Measurements from ENCODE around the gene GMDS. TPM values are rescaled to one million over a fixed set of nuclear protein-coding genes. Genes with fewer than 3 reads are reported as not detected.
"Not testable (repeated sequence)": the region's sequence is repeated elsewhere in the genome, so short reads cannot be mapped to it uniquely, and the experiment has no call there.

GMDS gene
- total RNA-seq, 2 experiments from 2014 or later, result 29.2 to 34.3 TPM

DNA sequence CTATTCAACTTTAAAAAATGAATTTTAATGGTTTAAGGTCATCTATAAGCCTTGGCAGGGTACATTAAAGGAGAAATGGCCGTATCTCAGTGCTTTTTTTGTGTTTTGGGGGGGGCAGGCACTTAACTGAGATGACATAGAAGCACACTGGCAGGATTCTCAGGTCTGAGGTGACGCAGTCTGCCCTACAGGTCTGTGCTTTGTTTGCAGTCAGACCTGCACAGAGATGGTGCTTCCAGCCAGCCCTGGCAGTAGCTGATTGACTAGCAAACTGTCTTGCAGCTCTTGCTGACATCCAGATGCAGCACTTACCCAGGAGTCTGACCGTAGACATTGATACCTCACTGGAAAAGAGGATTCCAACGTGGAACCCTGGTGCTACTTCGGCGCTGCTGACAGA, 386.5 kb downstream of the GMDS start:
- ATAC-seq (ENCODE audit: low read depth) (no peak), DNase-seq (no peak)
- no peaks in the 10 kb centered on the region for H3K27me3 Mint-ChIP-seq
- H3K4me3 Mint-ChIP-seq, result no peak overlapping the region
- H3K9me3 Mint-ChIP-seq, result no peaks in the 10 kb centered on the region
- no peak overlapping the region for H3K27ac Mint-ChIP-seq
- no peaks in the 10 kb centered on the region for H3K36me3 Mint-ChIP-seq
- peaks cover 1% of the 10 kb centered on the region for H3K4me1 Mint-ChIP-seq
- POLR2A ChIA-PET, result no interaction called here

DNA sequence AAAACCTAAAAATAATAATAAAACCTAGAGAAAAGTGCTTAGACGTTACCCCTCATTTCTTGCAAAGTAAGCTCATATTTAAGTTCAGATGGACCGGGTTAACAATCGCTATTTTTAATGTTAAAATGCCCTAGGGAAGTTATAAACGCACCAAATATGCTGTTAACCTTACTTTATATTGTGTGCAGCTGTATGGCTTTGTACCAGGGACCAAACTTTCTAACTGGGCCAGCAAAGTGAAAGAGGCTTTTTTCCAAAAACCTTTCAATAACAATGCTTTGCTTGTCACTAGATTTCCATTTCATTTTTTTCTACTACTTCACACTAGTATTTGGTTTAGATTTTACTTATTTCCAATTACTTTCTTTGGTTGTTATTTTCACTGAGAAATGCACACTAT, 387.2 kb downstream of the GMDS start:
- ATAC-seq (ENCODE audit: low read depth) (no peak), DNase-seq (no peak)
- H3K27me3 Mint-ChIP-seq, result no peaks in the 10 kb centered on the region
- no peaks in the 10 kb centered on the region for H3K9me3 Mint-ChIP-seq
- H3K4me1 Mint-ChIP-seq, result peaks cover 1% of the 10 kb centered on the region
- H3K36me3 Mint-ChIP-seq, result no peaks in the 10 kb centered on the region
- H3K4me3 Mint-ChIP-seq, result no peak overlapping the region
- POLR2A ChIA-PET, result no interaction called here
- no peak overlapping the region for H3K27ac Mint-ChIP-seq

DNA sequence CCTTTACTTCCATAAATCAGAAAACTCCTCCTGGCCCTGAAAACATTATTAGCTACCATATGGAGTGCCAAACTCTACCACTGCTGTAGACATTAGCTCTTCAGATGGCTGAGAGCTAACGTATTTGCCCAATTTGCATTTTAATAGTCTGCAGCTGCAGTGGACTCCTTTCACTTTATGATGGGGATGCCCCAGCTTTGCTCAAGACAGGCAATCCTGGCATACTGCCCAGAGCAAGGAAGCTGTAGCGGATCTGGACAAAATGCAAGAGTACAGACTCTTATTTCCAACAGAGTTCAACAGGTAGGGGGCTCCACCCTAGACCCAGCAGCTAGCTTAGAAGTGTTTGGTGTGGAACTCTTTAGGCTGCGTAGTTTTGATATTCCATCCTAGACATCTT, 389.0 kb downstream of the GMDS start:
- Mint-ChIP-seq H3K9me3 (no peaks in the 10 kb centered on the region), H3K4me1 (peaks cover 1% of the 10 kb centered on the region), H3K27me3 (no peaks in the 10 kb centered on the region), H3K27ac (no peak overlapping the region), H3K4me3 (no peak overlapping the region), H3K36me3 (peaks cover 2% of the 10 kb centered on the region)
- DNase-seq (no peak), ATAC-seq (ENCODE audit: low read depth) (no peak)
- POLR2A ChIA-PET, result no interaction called here

DNA sequence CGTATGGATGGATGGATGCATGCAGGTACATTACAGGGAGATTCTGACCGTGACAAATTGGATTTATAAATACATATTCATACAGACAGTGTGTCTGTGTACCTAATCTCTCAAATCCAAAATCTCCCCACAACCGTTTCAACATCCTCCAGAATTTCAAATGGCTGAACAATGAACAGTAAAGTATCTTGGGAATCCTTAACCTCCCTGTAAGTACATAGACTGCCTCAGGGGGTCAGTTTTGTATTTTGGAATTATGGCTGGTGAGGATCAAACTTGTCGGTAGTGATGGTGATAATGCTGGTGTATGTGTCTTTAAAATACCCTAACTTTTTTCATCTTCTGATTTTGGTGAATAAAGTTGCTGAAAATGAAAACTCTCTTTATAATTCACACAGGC, 389.5 kb downstream of the GMDS start:
- ATAC-seq (ENCODE audit: low read depth) (no peak), DNase-seq (no peak)
- Mint-ChIP-seq H3K4me1 (peaks cover 1% of the 10 kb centered on the region), H3K9me3 (no peaks in the 10 kb centered on the region), H3K27ac (no peak overlapping the region), H3K27me3 (no peaks in the 10 kb centered on the region), H3K4me3 (no peak overlapping the region), H3K36me3 (peaks cover 2% of the 10 kb centered on the region)
- POLR2A ChIA-PET, result no interaction called here

GRCh38 chr6:1854296-1854695, 391.1 kb downstream of the GMDS start:
- peaks cover 1% of the 10 kb centered on the region for H3K4me1 Mint-ChIP-seq
- DNase-seq (no peak), ATAC-seq (ENCODE audit: low read depth) (no peak)
- peaks cover 2% of the 10 kb centered on the region for H3K36me3 Mint-ChIP-seq
- no peak overlapping the region for H3K4me3 Mint-ChIP-seq
- no peaks in the 10 kb centered on the region for H3K27me3 Mint-ChIP-seq
- H3K9me3 Mint-ChIP-seq, result no peaks in the 10 kb centered on the region
- H3K27ac Mint-ChIP-seq, result no peak overlapping the region
- POLR2A ChIA-PET, result no interaction called here

- Mint-ChIP-seq H3K27me3 (no peaks in the 10 kb centered on the region), H3K4me3 (no peak overlapping the region), H3K9me3 (no peaks in the 10 kb centered on the region), H3K27ac (no peak overlapping the region), H3K36me3 (peaks cover 2% of the 10 kb centered on the region), H3K4me1 (peaks cover 2% of the 10 kb centered on the region)
- POLR2A ChIA-PET, result no interaction called here
- DNase-seq (no peak), ATAC-seq (ENCODE audit: low read depth) (no peak)
These were observed 391.6 kb downstream of the GMDS start for GRCh38 chr6:1853761-1854160.

GRCh38 chr6:1851681-1852456, 393.5 kb downstream of the GMDS start:
- Mint-ChIP-seq H3K9me3 (no peaks in the 10 kb centered on the region), H3K4me1 (peaks cover 4% of the 10 kb centered on the region), H3K4me3 (no peak overlapping the region), H3K27ac (no peak overlapping the region), H3K27me3 (no peaks in the 10 kb centered on the region), H3K36me3 (peaks cover 2% of the 10 kb centered on the region)
- DNase-seq, result no peak
- no peak for ATAC-seq (ENCODE audit: low read depth)
- POLR2A ChIA-PET, result no interaction called here

DNA sequence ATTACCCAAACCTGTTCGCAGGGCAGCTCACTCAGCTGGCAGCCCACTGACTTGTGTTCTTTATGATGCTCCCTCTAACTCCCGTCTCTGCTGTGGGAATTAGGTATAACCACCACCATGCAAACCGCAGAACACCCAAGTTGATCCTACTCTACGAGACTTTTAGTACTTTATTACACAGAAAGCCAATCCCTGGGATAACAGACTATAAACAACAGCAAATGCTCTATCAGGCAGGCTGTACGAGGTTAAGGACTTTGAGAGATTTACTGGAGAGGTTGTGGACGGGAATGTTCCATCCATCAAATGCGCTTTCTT, 394.6 kb downstream of the GMDS start:
- Mint-ChIP-seq H3K27ac (no peak overlapping the region), H3K36me3 (peaks cover 2% of the 10 kb centered on the region), H3K9me3 (no peaks in the 10 kb centered on the region), H3K4me1 (peaks cover 4% of the 10 kb centered on the region), H3K27me3 (no peaks in the 10 kb centered on the region), H3K4me3 (no peak overlapping the region)
- DNase-seq (no peak), ATAC-seq (ENCODE audit: low read depth) (no peak)
- POLR2A ChIA-PET, result no interaction called here

DNA sequence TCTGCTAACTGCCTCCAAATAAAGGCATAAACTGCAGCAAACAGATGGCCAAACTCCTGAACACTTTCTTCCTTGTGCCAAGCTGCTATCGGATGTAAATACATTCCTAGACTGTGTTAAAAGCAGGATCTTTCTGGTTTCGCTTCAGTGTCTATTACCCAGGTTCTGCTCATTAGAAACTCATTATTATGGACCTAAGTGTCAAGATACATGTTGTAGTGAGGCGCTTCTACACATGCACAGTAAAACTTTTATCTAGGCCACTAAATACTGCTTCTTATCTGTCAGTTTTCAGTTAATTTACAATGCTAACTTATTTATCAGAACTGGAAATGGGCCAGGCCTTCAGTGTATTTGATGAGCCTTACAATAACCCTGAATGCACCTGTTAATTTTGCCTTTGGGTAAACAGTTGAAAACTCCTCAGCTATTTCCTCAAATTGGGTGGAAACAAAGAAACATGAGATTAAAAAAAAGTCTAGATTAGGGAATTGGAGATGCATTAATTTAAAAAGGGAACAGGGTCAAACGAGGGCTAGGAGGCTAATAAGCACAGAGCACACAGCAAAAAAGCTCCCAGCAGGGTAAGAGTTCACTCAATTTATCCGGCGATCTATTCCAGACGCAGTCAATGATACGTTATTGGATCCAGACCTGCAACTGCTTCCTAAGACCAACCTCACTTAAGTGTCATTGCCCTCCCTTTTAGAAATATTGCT, 395.1 kb downstream of the GMDS start:
- ATAC-seq (ENCODE audit: low read depth) (no peak), DNase-seq (no peak)
- peaks cover 2% of the 10 kb centered on the region for H3K36me3 Mint-ChIP-seq
- POLR2A ChIA-PET, result no interaction called here
- no peak overlapping the region for H3K27ac Mint-ChIP-seq
- no peaks in the 10 kb centered on the region for H3K27me3 Mint-ChIP-seq
- H3K4me1 Mint-ChIP-seq, result peaks cover 3% of the 10 kb centered on the region
- no peak overlapping the region for H3K4me3 Mint-ChIP-seq
- peaks cover 2% of the 10 kb centered on the region for H3K9me3 Mint-ChIP-seq

- Mint-ChIP-seq H3K27me3 (no peaks in the 10 kb centered on the region), H3K36me3 (peaks cover 2% of the 10 kb centered on the region), H3K4me3 (no peak overlapping the region), H3K27ac (no peak overlapping the region), H3K4me1 (peaks cover 3% of the 10 kb centered on the region), H3K9me3 (peaks cover 2% of the 10 kb centered on the region)
- POLR2A ChIA-PET, result no interaction called here
- ATAC-seq (ENCODE audit: low read depth) (no peak), DNase-seq (no peak)
These were observed 395.7 kb downstream of the GMDS start for GRCh38 chr6:1849691-1850090.

DNA sequence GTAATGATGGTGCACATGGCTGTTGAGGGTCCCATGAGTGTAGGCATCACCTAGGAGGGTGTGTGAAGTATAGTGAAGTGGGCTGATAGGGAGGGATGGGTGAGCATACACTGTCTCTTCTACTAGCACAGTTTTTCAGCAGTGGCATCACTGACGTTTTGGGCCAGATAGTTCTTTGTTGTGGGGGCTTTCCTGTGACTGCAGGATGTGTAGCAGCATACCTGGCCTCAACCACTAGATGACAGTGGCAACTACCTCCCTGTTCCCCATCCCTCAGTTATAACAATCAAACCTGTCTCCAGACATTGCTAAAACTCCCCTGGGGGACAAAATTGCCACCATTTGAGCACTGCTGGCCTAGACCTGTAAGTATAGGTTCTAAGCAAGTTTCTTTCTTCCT, 396.7 kb downstream of the GMDS start:
- peaks cover 2% of the 10 kb centered on the region for H3K36me3 Mint-ChIP-seq
- no peak overlapping the region for H3K27ac Mint-ChIP-seq
- peaks cover 2% of the 10 kb centered on the region for H3K9me3 Mint-ChIP-seq
- peaks cover 3% of the 10 kb centered on the region for H3K4me1 Mint-ChIP-seq
- POLR2A ChIA-PET, result no interaction called here
- DNase-seq, result no peak
- ATAC-seq (ENCODE audit: low read depth), result no peak
- H3K27me3 Mint-ChIP-seq, result no peaks in the 10 kb centered on the region
- no peak overlapping the region for H3K4me3 Mint-ChIP-seq

- no peak for DNase-seq
- Mint-ChIP-seq H3K27ac (no peak overlapping the region), H3K4me3 (no peak overlapping the region), H3K4me1 (peaks cover 3% of the 10 kb centered on the region), H3K9me3 (peaks cover 2% of the 10 kb centered on the region), H3K36me3 (no peaks in the 10 kb centered on the region), H3K27me3 (no peaks in the 10 kb centered on the region)
- no peak for ATAC-seq (ENCODE audit: low read depth)
- POLR2A ChIA-PET, result no interaction called here
These were observed 398.8 kb downstream of the GMDS start for GRCh38 chr6:1846611-1847010.

GRCh38 chr6:1845543-1845942, 399.9 kb downstream of the GMDS start:
- H3K4me3 Mint-ChIP-seq; DNase-seq; H3K4me1 Mint-ChIP-seq; H3K9me3 Mint-ChIP-seq; H3K27me3 Mint-ChIP-seq; H3K36me3 Mint-ChIP-seq; POLR2A ChIA-PET; H3K27ac Mint-ChIP-seq; ATAC-seq (ENCODE audit: low read depth): not testable (repeated sequence)

- Mint-ChIP-seq H3K4me1 (no peaks in the 10 kb centered on the region), H3K9me3 (peaks cover 2% of the 10 kb centered on the region), H3K36me3 (no peaks in the 10 kb centered on the region), H3K27ac (no peak overlapping the region), H3K4me3 (no peak overlapping the region), H3K27me3 (no peaks in the 10 kb centered on the region)
- no peak for ATAC-seq (ENCODE audit: low read depth)
- POLR2A ChIA-PET, result no interaction called here
- DNase-seq, result no peak
These were observed 403.1 kb downstream of the GMDS start for GRCh38 chr6:1842334-1842733.

Measured in activated naive CD8-positive, alpha-beta T cell treated with anti-CD3 and anti-CD28 coated beads, Interleukin-2, amount 10 ng/mL, durations not matched to agents 7 days and 5 days (primary cell).